ENCODE data around the gene LIN7A.

LIN7A gene

DNA sequence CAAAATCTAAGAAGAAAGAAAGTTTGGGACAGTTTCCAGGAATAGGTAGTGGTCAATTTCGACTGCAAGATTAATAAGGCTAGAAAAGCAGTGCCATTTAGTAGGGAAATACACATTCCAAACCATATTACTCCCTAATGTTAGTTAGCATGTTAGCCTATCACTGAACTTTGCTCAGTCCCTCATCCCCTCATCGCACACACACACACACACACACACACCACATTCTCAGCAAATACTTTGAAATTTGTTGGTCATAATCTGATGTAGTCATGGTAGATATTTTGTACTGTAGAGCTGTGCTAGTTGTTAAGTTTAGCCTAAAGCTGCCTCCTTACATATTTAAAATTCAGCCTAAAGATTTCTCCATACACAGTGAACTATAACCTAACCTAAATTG is 157.0 kb downstream of the LIN7A start:
- DNase-seq (ENCODE audit: insufficient read length, low spot score) (no peak), FAIRE-seq (peak; percentile 13)
- TF ChIP-seq SPI1 (IDR thresholded peaks at IDR 0.05; ENCODE audit: low read depth, low read length) (no peak), POU2F2 (IDR thresholded peaks at IDR 0.05; ENCODE audit: low read depth, low read length) (no peak), POLR2AphosphoS5 (IDR thresholded peaks at IDR 0.05; ENCODE audit: low read depth, low read length) (no peak), POLR2A (IDR thresholded peaks at IDR 0.05; ENCODE audit: low read depth, low read length) (no peak), TAF1 (IDR thresholded peaks at IDR 0.05; ENCODE audit: low read depth, low read length) (no peak), PAX5 (IDR thresholded peaks at IDR 0.05; ENCODE audit: insufficient read depth, low read length, severe bottlenecking) (no peak)

DNA sequence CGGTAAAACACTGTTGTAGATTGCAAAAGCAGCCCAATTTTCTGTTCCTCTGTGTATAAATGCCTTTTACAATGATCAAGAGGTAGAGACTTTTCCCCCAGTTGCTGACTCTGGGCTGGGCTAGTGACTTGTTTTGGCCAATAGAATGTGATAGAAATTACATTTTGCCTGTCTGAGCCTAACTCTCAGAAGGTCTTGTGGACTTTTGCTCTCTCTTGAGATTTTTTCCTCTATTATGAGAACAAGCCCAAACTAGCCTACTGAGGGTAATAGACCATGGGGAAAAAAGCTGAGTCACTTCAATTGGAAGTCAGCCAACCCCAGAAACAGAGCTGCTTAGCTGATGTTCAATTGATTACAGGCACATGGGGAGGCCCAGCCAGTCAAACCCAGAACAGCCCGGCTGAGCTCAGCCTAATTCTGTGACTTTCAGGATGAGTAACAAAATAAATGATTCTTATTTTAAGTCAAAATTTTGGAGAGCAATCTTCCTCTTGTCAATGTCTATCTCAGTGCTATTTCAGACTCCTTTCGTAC is 159.7 kb downstream of the LIN7A start:
- peak; percentile 11 for DNase-seq (ENCODE audit: insufficient read length, low spot score)
- TF ChIP-seq PAX5 (IDR thresholded peaks at IDR 0.05; ENCODE audit: insufficient read depth, low read length, severe bottlenecking), result peak; percentile 84
- peak; percentile 77; the same call in 1 of the 2 replicates for TF ChIP-seq POU2F2 (IDR thresholded peaks at IDR 0.05; ENCODE audit: low read depth, low read length)
- TF ChIP-seq SPI1 (IDR thresholded peaks at IDR 0.05; ENCODE audit: low read depth, low read length), result no peak
- no peak for TF ChIP-seq POLR2AphosphoS5 (IDR thresholded peaks at IDR 0.05; ENCODE audit: low read depth, low read length)
- TF ChIP-seq POLR2A (IDR thresholded peaks at IDR 0.05; ENCODE audit: low read depth, low read length), result no peak
- 0 out of 2 replicates have a peak, but pooled peaks have one; percentile 38 for TF ChIP-seq TAF1 (IDR thresholded peaks at IDR 0.05; ENCODE audit: low read depth, low read length)
- peak; percentile 88 for FAIRE-seq

- FAIRE-seq (peak; percentile 35), DNase-seq (ENCODE audit: insufficient read length, low spot score) (no peak)
- TF ChIP-seq SPI1 (IDR thresholded peaks at IDR 0.05; ENCODE audit: low read depth, low read length) (no peak), PAX5 (IDR thresholded peaks at IDR 0.05; ENCODE audit: insufficient read depth, low read length, severe bottlenecking) (no peak), POU2F2 (IDR thresholded peaks at IDR 0.05; ENCODE audit: low read depth, low read length) (no peak), POLR2A (IDR thresholded peaks at IDR 0.05; ENCODE audit: low read depth, low read length) (no peak), TAF1 (IDR thresholded peaks at IDR 0.05; ENCODE audit: low read depth, low read length) (no peak), POLR2AphosphoS5 (IDR thresholded peaks at IDR 0.05; ENCODE audit: low read depth, low read length) (no peak)
These were observed 160.1 kb downstream of the LIN7A start for GRCh38 chr12:80777587-80777986.

- DNase-seq (ENCODE audit: insufficient read length, low spot score), result no peak
These were observed 161.0 kb downstream of the LIN7A start for GRCh38 chr12:80776706-80777105.

GRCh38 chr12:80770958-80771357 is 166.8 kb downstream of the LIN7A start:
- FAIRE-seq (no peak), DNase-seq (ENCODE audit: insufficient read length, low spot score) (no peak)
- no peak for TF ChIP-seq TAF1 (IDR thresholded peaks at IDR 0.05; ENCODE audit: low read depth, low read length)
- TF ChIP-seq POU2F2 (IDR thresholded peaks at IDR 0.05; ENCODE audit: low read depth, low read length), result no peak
- no peak for TF ChIP-seq POLR2AphosphoS5 (IDR thresholded peaks at IDR 0.05; ENCODE audit: low read depth, low read length)
- TF ChIP-seq POLR2A (IDR thresholded peaks at IDR 0.05; ENCODE audit: low read depth, low read length), result no peak

More at GRCh38 chr12:80776706-80777105, 161.0 kb downstream of the LIN7A start:
- peak; percentile 77 for FAIRE-seq
- TF ChIP-seq PAX5 (IDR thresholded peaks at IDR 0.05; ENCODE audit: insufficient read depth, low read length, severe bottlenecking), result no peak
- 0 out of 2 replicates have a peak, but pooled peaks have one; percentile 14 for TF ChIP-seq SPI1 (IDR thresholded peaks at IDR 0.05; ENCODE audit: low read depth, low read length)

- FAIRE-seq (no peak), DNase-seq (ENCODE audit: insufficient read length, low spot score) (no peak)
- TF ChIP-seq TAF1 (IDR thresholded peaks at IDR 0.05; ENCODE audit: low read depth, low read length) (no peak), PAX5 (IDR thresholded peaks at IDR 0.05; ENCODE audit: insufficient read depth, low read length, severe bottlenecking) (no peak), POU2F2 (IDR thresholded peaks at IDR 0.05; ENCODE audit: low read depth, low read length) (no peak), POLR2AphosphoS5 (IDR thresholded peaks at IDR 0.05; ENCODE audit: low read depth, low read length) (no peak), SPI1 (IDR thresholded peaks at IDR 0.05; ENCODE audit: low read depth, low read length) (no peak), POLR2A (IDR thresholded peaks at IDR 0.05; ENCODE audit: low read depth, low read length) (no peak)
These were observed 168.1 kb downstream of the LIN7A start for GRCh38 chr12:80769553-80770140.

DNA sequence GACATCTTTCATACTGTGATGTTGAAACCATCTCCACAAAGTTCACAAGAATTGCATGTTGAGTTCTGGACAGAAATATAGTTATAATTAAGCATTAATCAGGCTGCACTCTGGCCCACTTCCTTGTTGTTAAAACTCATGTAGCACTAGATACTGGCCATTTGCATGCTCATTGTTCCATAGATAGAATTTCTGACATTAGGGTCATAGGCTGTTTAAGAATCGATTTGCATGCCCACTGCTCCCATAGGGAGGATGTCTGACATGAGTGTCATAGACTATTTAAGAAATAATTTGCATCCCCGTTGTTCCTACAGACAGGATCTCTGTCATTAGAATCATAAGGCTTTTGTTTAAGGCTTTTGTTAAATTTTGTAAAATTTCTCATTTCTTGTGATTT is 170.8 kb downstream of the LIN7A start:
- DNase-seq (ENCODE audit: insufficient read length, low spot score) (no peak), FAIRE-seq (no peak)
- TF ChIP-seq TAF1 (IDR thresholded peaks at IDR 0.05; ENCODE audit: low read depth, low read length), result no peak
- 0 out of 2 replicates have a peak, but pooled peaks have one; percentile 3 for TF ChIP-seq SPI1 (IDR thresholded peaks at IDR 0.05; ENCODE audit: low read depth, low read length)

DNA sequence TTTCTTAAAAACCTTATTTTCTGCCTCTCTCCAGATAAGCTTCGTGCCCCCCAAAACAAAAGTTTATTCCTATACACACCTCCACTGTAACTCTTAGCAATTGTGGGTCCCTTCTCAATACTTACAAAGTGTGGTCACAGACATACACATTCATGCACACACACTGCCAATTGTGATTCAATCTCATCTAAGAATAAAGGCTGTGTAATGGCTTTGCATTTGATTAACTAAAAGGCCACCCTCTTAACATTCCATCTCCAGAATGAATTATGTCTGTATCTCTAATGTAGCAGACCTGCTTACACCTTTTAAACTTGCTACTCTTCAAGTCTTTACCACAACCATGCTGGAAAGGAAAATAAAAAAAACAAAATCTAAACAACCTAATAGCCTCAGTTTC is 171.5 kb downstream of the LIN7A start:
- no peak for TF ChIP-seq PAX5 (IDR thresholded peaks at IDR 0.05; ENCODE audit: insufficient read depth, low read length, severe bottlenecking)
- TF ChIP-seq POU2F2 (IDR thresholded peaks at IDR 0.05; ENCODE audit: low read depth, low read length), result no peak
- TF ChIP-seq POLR2AphosphoS5 (IDR thresholded peaks at IDR 0.05; ENCODE audit: low read depth, low read length), result no peak
- TF ChIP-seq TAF1 (IDR thresholded peaks at IDR 0.05; ENCODE audit: low read depth, low read length), result no peak
- TF ChIP-seq SPI1 (IDR thresholded peaks at IDR 0.05; ENCODE audit: low read depth, low read length), result no peak
- TF ChIP-seq POLR2A (IDR thresholded peaks at IDR 0.05; ENCODE audit: low read depth, low read length), result no peak
- FAIRE-seq (peak; percentile 20), DNase-seq (ENCODE audit: insufficient read length, low spot score) (no peak)

DNA sequence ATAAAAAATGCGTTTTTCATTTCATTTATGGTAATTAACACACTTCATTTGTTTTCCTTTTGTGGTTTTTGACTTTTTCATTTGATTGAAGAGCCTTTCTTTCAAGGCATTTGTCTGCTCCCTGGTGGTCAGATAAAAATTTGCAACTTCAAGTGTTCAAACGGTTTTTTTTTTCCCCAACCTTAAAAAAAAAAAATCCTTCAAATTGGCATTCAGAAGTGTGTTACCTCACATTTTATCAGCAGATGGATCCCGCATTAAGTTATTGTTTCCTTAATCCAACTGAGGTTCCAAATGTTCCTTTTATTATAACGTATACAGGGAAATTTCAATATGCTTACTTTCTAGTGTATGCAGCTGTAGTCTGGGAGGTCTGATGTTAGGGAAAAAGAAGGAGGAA is 173.9 kb downstream of the LIN7A start:
- FAIRE-seq, result peak; percentile 23
- TF ChIP-seq TAF1 (IDR thresholded peaks at IDR 0.05; ENCODE audit: low read depth, low read length) (no peak), POLR2A (IDR thresholded peaks at IDR 0.05; ENCODE audit: low read depth, low read length) (no peak), PAX5 (IDR thresholded peaks at IDR 0.05; ENCODE audit: insufficient read depth, low read length, severe bottlenecking) (no peak), POLR2AphosphoS5 (IDR thresholded peaks at IDR 0.05; ENCODE audit: low read depth, low read length) (no peak), POU2F2 (IDR thresholded peaks at IDR 0.05; ENCODE audit: low read depth, low read length) (no peak), SPI1 (IDR thresholded peaks at IDR 0.05; ENCODE audit: low read depth, low read length) (no peak)
- no peak for DNase-seq (ENCODE audit: insufficient read length, low spot score)

GRCh38 chr12:80761838-80762237 is 175.9 kb downstream of the LIN7A start:
- no peak for TF ChIP-seq TAF1 (IDR thresholded peaks at IDR 0.05; ENCODE audit: low read depth, low read length)
- no peak for TF ChIP-seq SPI1 (IDR thresholded peaks at IDR 0.05; ENCODE audit: low read depth, low read length)
- no peak for TF ChIP-seq POLR2AphosphoS5 (IDR thresholded peaks at IDR 0.05; ENCODE audit: low read depth, low read length)
- TF ChIP-seq PAX5 (IDR thresholded peaks at IDR 0.05; ENCODE audit: insufficient read depth, low read length, severe bottlenecking), result no peak
- TF ChIP-seq POU2F2 (IDR thresholded peaks at IDR 0.05; ENCODE audit: low read depth, low read length), result no peak
- TF ChIP-seq POLR2A (IDR thresholded peaks at IDR 0.05; ENCODE audit: low read depth, low read length), result no peak
- FAIRE-seq (peak; percentile 5), DNase-seq (ENCODE audit: insufficient read length, low spot score) (no peak)

Data from GM12891 (cell line).